Nephron progenitor cell (in vitro differentiated cells): Measurements from ENCODE around the gene HIPK1.

ENCODE experiments used
- DNase-seq: peaks from one replicate; pipeline ENCODE4 v3.0.0; 2021
- H3K27ac Mint-ChIP-seq: 2 replicates; pipeline ENCODE4 v1.8.0; 2021; ENCODE audit warnings: mild to moderate bottlenecking, moderate library complexity, mixed read lengths
- H3K27me3 Mint-ChIP-seq: 2 replicates; pipeline ENCODE4 v1.8.0; 2021; ENCODE audit warnings: mild to moderate bottlenecking, low read depth, mixed read lengths; ENCODE audit not compliant: poor library complexity
- H3K36me3 Mint-ChIP-seq: 2 replicates; pipeline ENCODE4 v1.8.0; 2021; ENCODE audit warnings: low read depth, mixed read lengths
- H3K4me1 Mint-ChIP-seq: 2 replicates; pipeline ENCODE4 v1.8.0; 2021; ENCODE audit warnings: mixed read lengths
- H3K4me3 Mint-ChIP-seq: 2 replicates; pipeline ENCODE4 v1.8.0; 2021; ENCODE audit warnings: mild to moderate bottlenecking, moderate library complexity, mixed read lengths
- H3K9me3 Mint-ChIP-seq: 2 replicates; pipeline ENCODE4 v1.8.0; 2021; ENCODE audit warnings: mild to moderate bottlenecking, moderate library complexity, mixed read lengths
- CTCF ChIP-seq: fragments of 200-600 bp; sonication (generic); IDR thresholded peaks from 2 replicates; pipeline ENCODE4 v1.5.0; 2021; ENCODE audit warnings: antibody characterized with exemption

The HIPK1 gene

DNA sequence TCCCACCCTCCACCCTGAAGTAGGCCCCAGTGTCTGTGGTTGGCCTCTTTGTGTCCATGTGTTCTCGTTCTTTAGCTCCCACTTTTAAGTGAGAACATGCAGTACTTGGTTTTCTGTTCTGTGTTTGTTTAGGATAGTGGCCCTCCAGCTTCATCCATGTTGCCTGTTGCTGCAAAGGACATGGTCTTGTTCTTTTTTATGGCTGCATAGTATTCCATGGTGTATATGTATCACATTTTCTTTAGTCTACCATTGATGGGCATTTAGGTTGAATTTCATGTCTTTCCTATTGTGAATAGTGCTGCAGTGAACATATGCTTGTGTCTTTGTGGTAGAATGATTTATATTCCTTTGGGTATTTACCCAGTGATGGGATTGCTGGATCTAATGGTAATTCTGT lies 6.1 kb downstream of the HIPK1 start:
- Mint-ChIP-seq H3K36me3 (peaks cover 4% of the 10 kb centered on the region), H3K27me3 (no peaks in the 10 kb centered on the region), H3K27ac (no peak overlapping the region), H3K9me3 (no peaks in the 10 kb centered on the region), H3K4me1 (peaks cover 60% of the 10 kb centered on the region), H3K4me3 (no peak overlapping the region)
- DNase-seq: no peak
- TF ChIP-seq CTCF: no peak

DNA sequence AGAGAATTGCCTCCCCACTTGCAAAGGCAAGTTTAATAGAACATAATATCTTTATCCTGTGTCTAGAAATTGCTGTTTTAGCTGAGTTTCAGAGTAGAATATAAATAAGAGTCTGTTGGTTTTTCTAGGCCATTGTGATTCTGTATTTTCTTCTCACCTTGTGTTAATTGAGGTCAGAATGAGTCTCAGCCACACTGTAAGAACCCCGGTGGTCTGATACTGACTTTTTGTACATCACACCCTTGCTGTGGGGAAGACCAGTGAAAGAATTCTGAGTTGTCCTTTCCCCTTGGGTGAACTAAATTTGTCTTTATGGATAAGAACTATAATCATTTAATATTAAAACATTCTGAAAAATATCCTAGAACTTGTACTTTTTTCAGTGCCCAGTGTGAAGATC lies 6.8 kb downstream of the HIPK1 start:
- H3K27me3 Mint-ChIP-seq: no peaks in the 10 kb centered on the region
- H3K9me3 Mint-ChIP-seq: no peaks in the 10 kb centered on the region
- peaks cover 57% of the 10 kb centered on the region for H3K4me1 Mint-ChIP-seq
- DNase-seq: no peak
- no peak overlapping the region for H3K27ac Mint-ChIP-seq
- TF ChIP-seq CTCF: no peak
- H3K4me3 Mint-ChIP-seq: no peak overlapping the region
- H3K36me3 Mint-ChIP-seq: peaks cover 11% of the 10 kb centered on the region

GRCh38 chr1:113937146-113937545 lies 8.0 kb downstream of the HIPK1 start:
- H3K9me3 Mint-ChIP-seq: no peaks in the 10 kb centered on the region
- peaks cover 19% of the 10 kb centered on the region for H3K36me3 Mint-ChIP-seq
- no peak overlapping the region for H3K4me3 Mint-ChIP-seq
- peaks cover 46% of the 10 kb centered on the region for H3K4me1 Mint-ChIP-seq
- no peaks in the 10 kb centered on the region for H3K27me3 Mint-ChIP-seq
- no peak for TF ChIP-seq CTCF
- DNase-seq: no peak
- no peak overlapping the region for H3K27ac Mint-ChIP-seq

DNA sequence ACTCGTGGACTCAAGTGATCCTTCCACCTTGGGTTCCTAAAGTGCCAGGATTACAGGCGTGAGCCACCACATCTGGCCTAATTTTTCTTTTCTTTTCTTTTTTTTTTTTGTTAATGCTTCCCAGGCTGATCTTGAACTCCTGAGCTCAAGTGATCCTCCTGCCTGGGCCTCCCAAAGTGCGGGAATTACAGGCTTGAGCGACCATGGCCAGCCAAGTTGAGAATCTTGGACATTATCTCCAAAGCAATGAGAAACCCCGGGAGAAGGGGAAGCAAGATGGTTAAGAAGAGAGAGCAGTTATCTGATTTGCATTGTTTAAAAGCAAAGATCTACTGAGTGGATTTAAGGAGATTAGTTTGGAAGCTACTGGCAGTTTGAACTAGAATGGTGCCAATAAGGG lies 9.1 kb downstream of the HIPK1 start:
- TF ChIP-seq CTCF: no peak
- Mint-ChIP-seq H3K27ac (peak overlapping the region; percentile 25), H3K36me3 (peaks cover 28% of the 10 kb centered on the region), H3K9me3 (peaks cover 2% of the 10 kb centered on the region), H3K27me3 (no peaks in the 10 kb centered on the region), H3K4me1 (peaks cover 37% of the 10 kb centered on the region), H3K4me3 (no peak overlapping the region)
- no peak for DNase-seq

GRCh38 chr1:113940365-113941244 lies 11.5 kb downstream of the HIPK1 start:
- no peak for DNase-seq
- Mint-ChIP-seq H3K36me3 (peaks cover 46% of the 10 kb centered on the region), H3K27me3 (no peaks in the 10 kb centered on the region), H3K27ac (peak overlapping the region; percentile 69), H3K4me3 (no peak overlapping the region), H3K4me1 (peaks cover 26% of the 10 kb centered on the region), H3K9me3 (peaks cover 16% of the 10 kb centered on the region)
- no peak for TF ChIP-seq CTCF

DNA sequence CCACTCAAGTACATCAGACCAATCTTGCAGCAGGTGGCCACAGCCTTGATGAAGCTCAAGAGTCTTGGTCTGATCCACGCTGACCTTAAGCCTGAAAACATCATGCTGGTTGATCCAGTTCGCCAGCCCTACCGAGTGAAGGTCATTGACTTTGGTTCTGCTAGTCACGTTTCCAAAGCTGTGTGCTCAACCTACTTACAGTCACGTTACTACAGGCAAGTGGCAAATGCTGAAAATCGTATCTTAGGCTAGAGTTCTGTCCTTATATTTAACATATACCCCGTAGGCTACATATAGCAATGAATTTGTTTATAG lies 12.1 kb downstream of the HIPK1 start:
- Mint-ChIP-seq H3K27me3 (no peaks in the 10 kb centered on the region), H3K4me3 (no peak overlapping the region), H3K27ac (no peak overlapping the region), H3K36me3 (peaks cover 52% of the 10 kb centered on the region), H3K4me1 (peaks cover 31% of the 10 kb centered on the region), H3K9me3 (peaks cover 17% of the 10 kb centered on the region)
- no peak for DNase-seq
- no peak for TF ChIP-seq CTCF
